ENCODE data around the gene SLC29A4. TPM values are rescaled to one million over a fixed set of nuclear protein-coding genes. Genes with fewer than 3 reads are reported as not detected.
"Not testable (repeated sequence)": the region's sequence is repeated elsewhere in the genome, so short reads cannot be mapped to it uniquely, and the experiment has no call there.

The SLC29A4 gene
- total and polyA plus RNA-seq, 2 of the 4 experiments (the other 2 are of a cell fraction): 2.3 to 7.6 TPM

DNA sequence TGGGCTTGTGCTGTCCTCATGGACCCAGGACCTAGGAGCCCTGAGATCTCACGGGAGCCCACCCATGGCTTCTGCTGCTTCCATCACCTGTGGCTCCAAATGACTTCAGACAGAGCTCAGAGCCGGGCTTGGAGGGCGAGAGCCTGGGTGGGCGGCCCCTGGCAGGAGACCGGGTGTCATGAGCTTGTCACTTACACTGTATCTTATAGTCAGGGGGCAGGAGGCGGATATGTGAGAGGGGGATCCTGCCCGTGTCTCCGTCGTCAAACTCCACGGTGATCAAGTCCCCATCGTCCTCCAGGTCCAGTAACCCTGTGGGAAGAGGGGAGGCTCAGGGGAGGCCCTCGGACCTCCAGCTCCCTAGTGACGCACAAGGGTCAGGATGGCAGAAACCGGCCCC, 33.0 kb downstream of the SLC29A4 start:
- no TSS peak for BruUV-seq (replicated peaks)
- H4K8ac ChIP-seq (ENCODE audit: low read depth in 2 of 2, low read length in 2 of 2): no peak overlapping the region
- no peaks in the 10 kb centered on the region for H3K4me1 ChIP-seq (ENCODE audit: control insufficient read depth, insufficient read depth, low read length)
- H3K4me2 ChIP-seq (ENCODE audit: low read depth, low read length): no peak overlapping the region
- no peak for ATAC-seq (ENCODE audit: low read depth)
- H3K18ac ChIP-seq (ENCODE audit: low read depth, low read length): no peak overlapping the region
- H4K91ac ChIP-seq (ENCODE audit: insufficient read depth, low read depth, low read length): no peak overlapping the region
- ChIA-PET POLR2A (ENCODE audit: unreplicated experiment) (no interaction called here), CTCF (no interaction called here)
- no peak overlapping the region for H2AK5ac ChIP-seq (ENCODE audit: low read depth, low read length)
- H3K36me3 ChIP-seq (ENCODE audit: control insufficient read depth, insufficient read depth, low read length): peaks cover 72% of the 10 kb centered on the region
- no peak overlapping the region for H2BK20ac ChIP-seq (ENCODE audit: low read depth, low read length)
- H4K5ac ChIP-seq (ENCODE audit: low read depth, low read length): no peak overlapping the region
- no peak overlapping the region for H2BK5ac ChIP-seq (ENCODE audit: low read depth, low read length, poor library complexity, severe bottlenecking)
- H3K23ac ChIP-seq (ENCODE audit: low read depth, low read length): no peak overlapping the region
- H3K4me3 ChIP-seq (ENCODE audit: insufficient read depth, low read depth, low read length): no peak overlapping the region
- H2BK120ac ChIP-seq (ENCODE audit: low read depth, low read length): no peak overlapping the region
- H3K9ac ChIP-seq (ENCODE audit: low read depth, low read length): no peak overlapping the region
- no peak overlapping the region for H3K27ac ChIP-seq (ENCODE audit: insufficient read depth, low read length)
- no peak overlapping the region for H2AK9ac ChIP-seq (replicated peaks; ENCODE audit: low read depth, low read length, poor library complexity)
- WGBS, 2 experiments (ENCODE audit: extremely low coverage in 2 of 2, insufficient read length in 1 of 2): 99% methylated on average over 8 of the region's 14 CpGs; no CpG with 5 or more reads in 1 of the 2 experiments
- in situ Hi-C loops (cut with MboI; ENCODE audit: low sequenced_read_pairs) (no loop called here), intact Hi-C loops (cut with micrococcal nuclease) (no loop called here), dilution Hi-C loops (cut with HindIII; ENCODE audit: low sequenced_read_pairs, unreplicated experiment) (no loop called here)
- H3K9me1 ChIP-seq (ENCODE audit: insufficient read depth, low read length): peaks cover 3% of the 10 kb centered on the region
- H3K9me3 ChIP-seq (ENCODE audit: control insufficient read depth, insufficient read depth, low read length): peaks cover 10% of the 10 kb centered on the region
- H3K56ac ChIP-seq (ENCODE audit: extremely low read depth, insufficient read depth, low read length): no peak overlapping the region
- H3K14ac ChIP-seq (replicated peaks; ENCODE audit: low read depth, low read length): no peak overlapping the region
- no peak for TF ChIP-seq USF2 (IDR thresholded peaks at IDR 0.05; ENCODE audit: low read depth, low read length)
- no peak for TF ChIP-seq FOS (IDR thresholded peaks at IDR 0.05; ENCODE audit: low read depth, low read length)
- TF ChIP-seq RFX5 (IDR thresholded peaks at IDR 0.05; ENCODE audit: low read depth, low read length): no peak
- no peak for TF ChIP-seq ELK1 (IDR thresholded peaks at IDR 0.05; ENCODE audit: borderline replicate concordance, low read depth, low read length)
- no peak overlapping the region for H3K4ac ChIP-seq (ENCODE audit: low read depth, low read length)
- peaks cover 3 to 4% of the 10 kb centered on the region in 2 experiments; a peak in 3 of 4 replicates for H3K79me1 ChIP-seq (ENCODE audit: low read depth in 1 of 2, low read length in 2 of 2)
- peaks cover 3% of the 10 kb centered on the region; the same call in 1 of the 2 replicates for H4K20me1 ChIP-seq (ENCODE audit: insufficient read depth, low read length)
- H2BK15ac ChIP-seq (ENCODE audit: low read depth, low read length): no peak overlapping the region
- no peak overlapping the region for H2AFZ ChIP-seq (replicated peaks; ENCODE audit: low read length, poor library complexity)
- no peak for DNase-seq
- no peaks in the 10 kb centered on the region for H3K27me3 ChIP-seq (ENCODE audit: control insufficient read depth, insufficient read depth, low read length)

GRCh38 chr7:5318613-5319012, 35.9 kb downstream of the SLC29A4 start:
- H2BK5ac ChIP-seq (ENCODE audit: low read depth, low read length, poor library complexity, severe bottlenecking); H3K4me1 ChIP-seq (ENCODE audit: control insufficient read depth, insufficient read depth, low read length); H3K9ac ChIP-seq (ENCODE audit: low read depth, low read length); BruUV-seq (replicated peaks); H3K23ac ChIP-seq (ENCODE audit: low read depth, low read length); dilution Hi-C loops (cut with HindIII; ENCODE audit: low sequenced_read_pairs, unreplicated experiment); H4K5ac ChIP-seq (ENCODE audit: low read depth, low read length); intact Hi-C loops (cut with micrococcal nuclease); H3K9me1 ChIP-seq (ENCODE audit: insufficient read depth, low read length); H2AK5ac ChIP-seq (ENCODE audit: low read depth, low read length); CTCF ChIA-PET; H4K91ac ChIP-seq (ENCODE audit: insufficient read depth, low read depth, low read length); H3K79me1 ChIP-seq (ENCODE audit: low read depth in 1 of 2, low read length in 2 of 2); H3K4me2 ChIP-seq (ENCODE audit: low read depth, low read length); H2BK20ac ChIP-seq (ENCODE audit: low read depth, low read length); POLR2A ChIA-PET (ENCODE audit: unreplicated experiment); H3K9me3 ChIP-seq (ENCODE audit: control insufficient read depth, insufficient read depth, low read length); H3K27me3 ChIP-seq (ENCODE audit: control insufficient read depth, insufficient read depth, low read length); H3K18ac ChIP-seq (ENCODE audit: low read depth, low read length); H3K56ac ChIP-seq (ENCODE audit: extremely low read depth, insufficient read depth, low read length); H2BK120ac ChIP-seq (ENCODE audit: low read depth, low read length); H4K8ac ChIP-seq (ENCODE audit: low read depth in 2 of 2, low read length in 2 of 2); H3K4me3 ChIP-seq (ENCODE audit: insufficient read depth, low read depth, low read length); DNase-seq; H3K4ac ChIP-seq (ENCODE audit: low read depth, low read length); H3K27ac ChIP-seq (ENCODE audit: insufficient read depth, low read length); H2BK15ac ChIP-seq (ENCODE audit: low read depth, low read length); H2AFZ ChIP-seq (replicated peaks; ENCODE audit: low read length, poor library complexity); H3K14ac ChIP-seq (replicated peaks; ENCODE audit: low read depth, low read length); H4K20me1 ChIP-seq (ENCODE audit: insufficient read depth, low read length); in situ Hi-C loops (cut with MboI; ENCODE audit: low sequenced_read_pairs); H2AK9ac ChIP-seq (replicated peaks; ENCODE audit: low read depth, low read length, poor library complexity); ATAC-seq (ENCODE audit: low read depth): not testable (repeated sequence)
- WGBS, 2 experiments (ENCODE audit: extremely low coverage in 2 of 2, insufficient read length in 1 of 2): no CpG with 5 or more reads among the region's 5 CpGs
- peaks cover 69% of the 10 kb centered on the region for H3K36me3 ChIP-seq (ENCODE audit: control insufficient read depth, insufficient read depth, low read length)
